ENCODE results near the gene TRAFD1.
"Not testable (repeated sequence)": the region's sequence is repeated elsewhere in the genome, so short reads cannot be mapped to it uniquely, and the experiment has no call there.

The TRAFD1 gene

DNA sequence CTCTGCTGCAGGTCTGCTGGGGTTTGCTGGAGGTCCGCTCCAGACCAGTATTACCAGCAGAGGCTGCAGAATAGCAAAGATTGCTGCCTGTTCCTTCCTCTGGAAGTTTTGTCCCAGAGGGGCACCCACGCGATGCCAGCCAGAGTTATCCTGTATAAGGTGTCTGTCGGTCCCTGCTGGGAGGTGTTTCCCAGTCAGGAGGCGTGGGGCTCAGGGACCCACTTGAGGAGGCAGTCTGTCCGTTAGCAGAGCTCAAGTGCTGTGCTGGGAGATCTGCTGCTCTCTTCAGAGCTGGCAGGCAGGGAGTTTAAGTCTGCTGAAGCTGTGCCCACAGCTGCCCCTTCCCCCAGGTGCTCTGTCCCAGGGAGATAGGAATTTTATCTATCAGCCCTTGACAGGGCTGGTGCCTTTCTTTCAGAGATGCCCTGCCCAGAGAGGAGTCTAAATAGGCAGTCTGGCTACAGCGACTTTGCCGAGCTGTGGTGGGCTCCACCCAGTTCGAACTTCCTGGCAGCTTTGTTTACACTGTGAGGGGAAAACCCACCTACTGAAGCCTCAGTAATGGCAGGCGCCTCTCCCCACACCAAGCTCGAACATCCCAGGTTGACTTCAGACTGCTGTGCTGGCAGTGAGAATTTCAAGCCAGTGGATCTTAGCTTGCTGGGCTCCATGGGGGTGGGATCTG, 33.2 kb downstream of the TRAFD1 start:
- not testable (repeated sequence) for DNase-seq (ENCODE audit: low read depth, low spot score)

DNA sequence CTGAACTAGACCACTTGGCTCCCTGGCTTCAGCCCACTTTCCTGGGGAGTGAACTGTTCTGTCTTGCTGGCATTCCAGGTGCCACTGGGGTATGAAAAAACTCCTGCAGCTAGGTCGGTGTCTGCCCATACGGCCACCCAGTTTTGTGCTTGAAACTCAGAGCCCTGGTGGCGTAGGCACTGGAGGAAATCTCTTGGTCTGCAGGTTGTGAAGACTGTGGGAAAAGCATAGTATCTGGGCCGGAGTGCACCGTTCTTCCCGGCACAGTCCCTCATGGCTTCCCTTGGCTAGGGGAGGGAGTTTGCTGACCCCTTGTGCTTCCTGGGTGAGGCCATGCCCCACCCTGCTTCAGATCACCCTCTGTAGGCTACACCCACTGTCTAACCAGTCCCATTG, 33.8 kb downstream of the TRAFD1 start:
- no peak for DNase-seq (ENCODE audit: low read depth, low spot score)

DNA sequence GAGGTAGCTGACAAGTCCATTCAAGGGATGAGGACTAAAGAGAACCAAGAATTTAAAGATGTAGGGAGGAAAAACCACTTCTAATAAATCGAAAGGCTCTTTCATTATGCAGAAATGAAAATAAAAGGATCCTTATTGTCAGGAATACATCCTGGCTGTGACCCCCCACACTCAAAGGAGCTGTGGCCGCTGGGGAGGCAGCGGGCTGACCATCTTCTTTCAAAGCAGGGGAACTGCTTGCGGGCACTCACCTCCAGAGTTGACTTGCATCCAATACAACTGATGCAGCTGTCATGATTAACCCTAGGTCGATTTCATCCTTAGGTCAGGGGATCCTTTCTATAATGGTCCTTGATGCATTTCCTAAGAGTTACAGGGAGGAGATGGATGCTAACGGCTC, 35.3 kb downstream of the TRAFD1 start:
- no peak for DNase-seq (ENCODE audit: low read depth, low spot score)

DNA sequence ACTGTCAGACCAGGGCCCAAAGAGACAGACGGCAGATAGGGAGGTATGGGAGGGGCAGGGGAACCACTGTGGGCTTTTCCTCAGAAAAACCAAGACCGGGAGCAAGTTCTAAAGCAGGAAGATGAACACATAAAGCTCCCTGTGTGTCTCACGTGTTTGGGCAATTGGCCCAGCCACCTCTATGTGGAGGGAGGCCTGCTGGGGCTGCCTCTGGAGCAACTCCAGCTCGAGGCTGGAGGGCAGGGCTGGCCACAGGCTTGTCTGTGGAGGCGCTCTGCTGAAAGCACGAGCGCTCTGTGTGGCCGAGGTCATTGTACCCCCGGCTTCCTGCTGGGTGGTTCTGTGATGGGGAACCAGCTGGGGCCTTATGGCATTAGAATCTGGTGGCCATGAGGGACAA, 36.4 kb downstream of the TRAFD1 start:
- DNase-seq (ENCODE audit: low read depth, low spot score) = no peak

DNA sequence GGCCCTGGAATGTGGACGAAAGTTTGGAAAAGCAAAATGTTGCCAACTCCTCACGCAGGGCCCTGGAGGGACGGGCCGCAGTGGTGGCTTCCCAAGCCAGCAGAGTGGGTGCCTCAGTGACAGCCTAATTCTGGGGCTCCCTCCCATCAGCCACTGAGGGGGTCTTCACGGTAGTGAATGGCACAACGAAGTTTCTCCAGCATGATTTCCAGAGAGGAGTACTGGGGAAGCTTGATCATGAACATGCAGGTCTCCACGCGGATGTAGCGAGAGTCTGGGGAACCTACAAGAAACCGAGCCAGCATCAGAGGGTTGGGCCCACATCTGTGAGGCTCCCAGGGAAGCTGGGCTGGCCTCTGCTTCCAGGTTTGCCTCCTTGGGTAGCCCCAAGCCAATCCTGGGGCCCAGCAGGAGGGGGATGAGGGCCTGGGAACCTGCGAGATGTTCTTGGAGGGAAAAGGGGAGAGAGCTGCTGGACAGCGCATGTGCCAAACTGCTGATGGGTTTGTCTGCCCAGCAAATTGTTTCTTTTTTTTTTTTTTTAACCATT, 37.0 kb downstream of the TRAFD1 start:
- no peak for DNase-seq (ENCODE audit: low read depth, low spot score)

DNA sequence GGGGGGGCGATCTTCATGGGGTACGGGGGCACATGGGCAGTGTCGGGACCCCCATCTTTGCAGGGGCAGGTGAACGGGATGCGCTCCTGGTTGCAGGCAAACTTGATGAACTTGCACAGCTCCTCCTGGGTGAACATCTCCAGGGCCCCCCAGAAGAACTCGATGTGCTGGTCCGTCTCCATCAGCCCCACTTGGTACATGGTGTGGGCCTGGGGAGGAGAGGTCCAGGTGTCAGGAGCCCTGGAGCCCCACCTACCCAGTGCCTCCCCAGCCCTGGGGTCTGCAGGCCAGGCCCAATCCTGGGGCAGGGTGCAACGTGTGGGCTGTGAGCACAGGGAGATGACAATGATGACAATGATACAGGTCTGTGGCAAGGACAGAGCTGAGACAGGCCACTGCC, 37.7 kb downstream of the TRAFD1 start:
- no peak for DNase-seq (ENCODE audit: low read depth, low spot score)

DNA sequence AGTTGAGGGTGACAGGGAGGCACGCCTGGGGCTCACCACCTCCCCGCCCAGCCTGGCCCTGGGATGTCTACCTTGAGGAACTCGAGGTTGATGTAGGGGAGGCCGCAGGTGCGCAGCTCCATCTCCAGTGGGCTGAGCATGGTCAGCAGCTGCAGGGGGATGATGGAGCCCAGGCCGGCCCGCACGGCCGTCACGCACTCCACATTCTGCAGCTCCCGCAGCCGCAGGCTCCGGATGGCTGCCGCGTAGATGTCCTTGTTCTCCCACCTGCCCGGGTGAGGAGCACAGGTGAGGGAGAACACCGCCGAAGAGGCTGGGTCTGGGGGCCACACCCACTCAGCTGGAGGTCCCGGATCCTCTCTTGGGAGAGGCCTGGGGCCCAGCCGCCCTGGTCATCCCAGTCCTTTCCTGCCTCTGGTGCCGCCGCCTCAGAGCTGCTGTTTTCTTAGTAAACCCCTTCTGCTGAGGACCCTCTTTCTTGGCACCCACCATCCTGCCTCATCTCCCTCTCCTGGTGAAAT, 38.2 kb downstream of the TRAFD1 start:
- no peak for DNase-seq (ENCODE audit: low read depth, low spot score)

DNA sequence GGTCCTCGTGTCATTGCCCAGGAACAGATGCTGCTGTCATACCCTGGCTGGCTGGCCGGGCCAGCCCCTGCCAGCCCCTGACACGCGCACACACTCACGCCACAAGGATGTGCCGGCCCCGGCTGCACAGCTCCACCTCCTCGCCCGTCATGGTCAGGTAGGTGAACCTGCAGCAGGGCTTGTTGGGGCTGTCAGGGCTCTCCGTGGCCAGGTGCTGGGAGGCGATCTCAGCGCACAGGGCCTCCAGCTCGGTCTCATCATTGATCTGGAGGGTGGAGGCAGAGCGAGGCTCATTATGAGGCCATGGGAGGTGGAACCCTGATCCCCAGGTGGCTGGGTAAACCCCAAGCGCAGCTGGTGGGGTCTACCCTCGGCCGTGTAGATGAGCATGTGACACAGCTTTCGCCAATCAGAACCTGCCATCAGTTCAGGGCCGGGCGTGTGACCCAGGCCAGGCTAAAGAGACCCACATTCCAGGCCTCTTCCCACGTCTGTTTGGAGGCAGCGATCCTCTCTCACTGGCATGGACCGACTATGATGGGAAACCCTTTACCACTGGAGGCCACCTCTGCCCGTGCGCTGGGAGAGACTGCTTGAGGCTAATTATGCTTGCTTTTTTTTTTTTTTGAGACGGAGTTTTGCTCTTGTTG, 38.8 kb downstream of the TRAFD1 start:
- no peak for DNase-seq (ENCODE audit: low read depth, low spot score)

DNA sequence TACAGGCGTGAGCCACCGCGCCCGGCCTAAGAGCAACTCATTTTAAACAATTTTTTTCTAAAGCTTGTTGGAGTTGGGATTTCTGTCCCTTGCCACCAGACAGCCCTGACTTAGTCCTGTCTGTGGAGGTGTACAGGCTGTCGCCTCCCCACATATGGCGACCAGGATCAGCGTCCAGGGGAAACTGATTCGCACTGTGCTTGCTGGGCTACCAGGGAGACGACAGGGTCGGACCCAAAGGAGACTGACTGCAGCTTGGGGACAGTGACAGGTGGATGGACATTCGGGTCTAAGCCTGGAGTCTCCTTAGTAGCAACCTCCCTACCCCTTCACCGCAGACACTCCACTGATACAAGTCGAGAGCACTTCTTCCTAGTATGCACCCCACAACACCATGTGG, 40.3 kb downstream of the TRAFD1 start:
- no peak for DNase-seq (ENCODE audit: low read depth, low spot score)

DNA sequence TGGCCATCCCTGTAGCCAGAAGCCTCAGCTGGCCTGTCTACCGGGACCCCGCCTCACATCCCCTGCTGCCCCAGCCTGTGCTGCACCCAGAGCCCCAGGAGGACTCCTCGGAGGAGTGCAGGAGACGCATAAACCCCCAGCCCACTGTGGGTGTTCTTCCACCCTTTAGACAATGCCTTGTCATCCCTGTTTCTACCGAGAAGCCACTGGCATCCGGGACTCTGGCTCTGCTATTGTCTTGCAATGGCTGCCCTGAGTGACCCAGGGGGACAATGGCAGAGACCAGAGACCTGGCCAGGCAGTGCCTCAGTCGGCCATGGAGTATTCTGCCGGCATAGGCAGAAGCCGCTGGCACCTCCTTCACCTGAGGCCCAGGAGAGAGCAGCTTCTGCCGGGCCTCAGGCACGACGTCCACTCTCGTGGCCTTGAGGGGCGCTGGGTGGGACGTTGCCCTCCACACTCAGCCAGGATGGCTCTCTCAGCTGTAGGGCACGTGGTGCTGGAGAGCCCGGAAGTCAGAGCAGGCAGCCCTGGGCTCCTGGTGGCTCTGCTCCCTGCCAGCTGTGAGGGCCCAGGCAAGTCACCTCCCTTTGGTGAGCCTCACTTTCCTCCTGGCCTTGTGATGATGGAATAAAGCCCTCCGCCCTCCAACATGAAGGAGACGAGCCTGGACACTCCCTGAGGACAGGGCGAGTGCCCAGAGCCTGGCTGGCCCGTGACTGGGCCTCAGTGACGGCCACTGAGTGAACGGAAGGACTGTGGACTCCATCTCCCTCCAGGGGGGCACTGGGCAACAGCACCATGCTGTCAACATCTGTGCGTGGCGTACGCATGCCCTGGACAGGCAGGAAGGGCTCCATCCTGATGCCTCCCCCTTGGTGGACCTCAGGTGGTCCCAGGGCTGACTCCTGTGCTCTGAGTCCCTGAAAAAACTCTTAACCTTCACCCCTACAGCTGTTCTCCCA, 41.0 kb downstream of the TRAFD1 start:
- no peak for DNase-seq (ENCODE audit: low read depth, low spot score)

DNA sequence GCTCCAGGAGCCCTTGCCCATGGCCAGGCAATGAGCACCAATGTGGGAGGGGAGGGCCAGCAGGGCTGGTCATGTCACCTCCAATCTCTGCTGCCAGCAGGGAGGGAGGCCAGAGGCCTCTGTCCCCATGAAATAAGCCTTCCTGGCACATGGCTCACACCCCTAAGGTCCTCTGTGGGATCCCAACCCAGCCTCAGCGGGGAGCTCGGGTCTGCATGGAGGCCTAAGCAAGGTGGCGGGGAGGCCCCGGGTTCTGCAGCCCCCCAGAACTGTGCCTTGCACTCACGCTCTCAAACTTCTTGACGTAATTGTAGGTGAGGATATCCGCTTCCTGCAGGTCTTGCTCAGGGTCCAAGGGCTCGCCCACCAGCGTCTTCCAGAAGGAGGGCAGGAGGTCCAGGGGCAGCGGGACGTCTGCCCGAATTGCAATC, 41.7 kb downstream of the TRAFD1 start:
- no peak for DNase-seq (ENCODE audit: low read depth, low spot score)

DNA sequence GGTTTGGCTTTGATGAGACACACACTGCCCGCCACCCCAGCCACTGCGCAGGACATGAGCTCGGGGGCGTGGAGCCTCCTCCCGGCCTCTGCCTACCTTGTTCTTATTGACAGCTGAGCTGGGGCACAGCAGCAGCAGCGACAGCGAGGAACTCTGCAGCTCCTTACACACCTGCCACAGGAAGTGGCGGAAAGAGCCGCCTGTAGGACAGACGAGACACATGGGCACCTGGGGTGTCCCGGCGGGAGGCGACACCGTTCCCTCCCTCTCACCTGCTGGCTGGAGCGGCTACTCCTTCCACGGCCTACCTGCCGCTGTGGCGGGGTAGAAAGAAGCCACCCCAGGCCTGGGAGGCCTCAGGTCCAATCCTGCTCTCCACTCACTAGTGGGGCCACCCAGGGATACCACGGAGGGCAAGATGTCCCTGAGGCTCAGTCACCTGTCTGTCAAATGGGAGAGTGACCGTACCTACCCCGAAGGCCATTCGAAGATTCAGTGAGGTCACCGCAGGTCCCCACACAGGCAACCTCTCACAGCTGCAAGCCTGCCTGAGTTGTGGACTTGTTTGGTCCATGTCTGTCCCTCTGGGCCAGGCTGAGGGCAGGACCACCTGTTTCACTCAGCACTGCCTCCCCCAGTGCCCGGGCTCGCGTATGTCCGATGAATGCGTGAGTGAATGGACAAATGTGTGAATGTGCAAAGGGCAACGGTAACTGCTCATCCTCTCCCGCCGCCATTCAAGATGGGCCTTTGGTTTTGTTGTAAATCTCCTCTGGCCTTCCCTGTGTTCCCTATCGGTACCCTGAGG, 42.6 kb downstream of the TRAFD1 start:
- DNase-seq (ENCODE audit: low read depth, low spot score) = no peak

DNA sequence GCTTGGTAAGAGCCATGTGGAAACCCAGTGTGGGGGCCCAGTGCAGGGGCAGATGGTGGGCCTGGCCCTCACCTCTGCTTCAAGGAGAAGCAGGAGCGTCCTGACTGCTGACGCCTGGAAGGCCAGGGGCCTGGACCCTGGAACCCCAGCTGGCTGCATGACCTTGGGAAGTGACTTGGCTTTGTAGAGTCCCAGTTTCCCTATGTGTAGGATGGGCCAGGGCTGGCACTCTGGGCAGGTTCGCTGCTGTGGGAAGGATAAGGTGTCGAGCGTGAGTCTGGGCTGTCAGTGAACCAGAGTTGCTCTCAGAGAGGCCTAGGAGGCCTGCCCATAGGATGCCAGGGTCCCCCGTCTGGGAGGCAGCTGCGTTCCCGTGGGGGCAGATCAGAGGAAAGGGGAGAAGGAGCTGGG, 43.2 kb downstream of the TRAFD1 start:
- no peak for DNase-seq (ENCODE audit: low read depth, low spot score)

DNA sequence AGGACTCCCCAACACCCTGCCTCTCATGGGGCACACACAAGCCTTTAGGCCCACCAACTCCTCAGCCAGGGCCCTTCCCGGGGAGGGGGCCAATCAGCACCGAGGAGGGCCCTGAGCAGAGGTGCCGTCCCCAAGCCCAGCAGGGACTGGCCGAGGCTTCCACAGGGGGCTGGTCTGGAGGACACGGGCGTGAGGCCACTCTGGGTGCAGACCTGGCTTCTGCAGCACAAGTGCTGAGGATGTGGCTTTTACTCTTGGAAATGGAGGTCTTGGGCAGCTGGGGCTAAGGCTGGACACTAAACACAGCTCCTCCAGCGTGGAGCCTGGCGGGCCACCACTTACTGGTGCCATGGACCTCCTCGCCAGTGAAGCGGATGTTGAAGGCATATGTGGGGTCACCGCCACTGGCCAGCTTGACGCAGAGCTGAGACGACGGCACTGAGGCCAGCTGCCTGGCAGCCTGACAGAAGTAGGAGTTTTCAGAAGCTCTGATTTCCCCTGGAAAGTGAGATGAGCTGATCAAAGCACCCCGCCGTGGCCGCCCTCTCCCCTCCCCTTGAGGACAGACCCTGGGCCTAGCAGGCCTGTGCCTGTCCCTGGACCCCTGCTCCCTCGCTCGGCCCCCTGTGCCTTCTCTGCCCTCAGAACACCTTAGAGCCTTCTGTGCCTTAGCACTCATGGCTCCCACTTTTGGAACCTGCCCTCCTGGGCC, 44.0 kb downstream of the TRAFD1 start:
- DNase-seq (ENCODE audit: low read depth, low spot score) = no peak

DNA sequence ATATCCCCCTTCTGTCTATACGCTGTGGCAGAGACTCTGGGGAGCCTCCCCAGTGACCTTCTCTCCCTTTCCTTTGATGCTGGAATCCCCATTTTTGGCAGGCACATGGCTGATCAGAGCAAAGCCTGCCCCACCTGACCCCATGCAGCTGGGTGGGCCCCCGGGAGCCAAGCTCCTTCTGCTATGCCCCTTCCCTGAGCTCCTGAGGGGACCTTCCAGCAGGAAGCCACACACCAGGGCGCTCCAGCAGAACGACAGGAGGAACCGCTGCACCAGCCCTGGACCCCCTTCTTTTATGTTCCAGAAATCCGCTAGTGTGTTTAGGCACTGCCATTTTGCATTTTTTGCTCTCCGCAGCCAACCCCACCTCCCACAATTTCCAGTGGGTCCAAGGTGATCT, 44.6 kb downstream of the TRAFD1 start:
- DNase-seq (ENCODE audit: low read depth, low spot score) = no peak

DNA sequence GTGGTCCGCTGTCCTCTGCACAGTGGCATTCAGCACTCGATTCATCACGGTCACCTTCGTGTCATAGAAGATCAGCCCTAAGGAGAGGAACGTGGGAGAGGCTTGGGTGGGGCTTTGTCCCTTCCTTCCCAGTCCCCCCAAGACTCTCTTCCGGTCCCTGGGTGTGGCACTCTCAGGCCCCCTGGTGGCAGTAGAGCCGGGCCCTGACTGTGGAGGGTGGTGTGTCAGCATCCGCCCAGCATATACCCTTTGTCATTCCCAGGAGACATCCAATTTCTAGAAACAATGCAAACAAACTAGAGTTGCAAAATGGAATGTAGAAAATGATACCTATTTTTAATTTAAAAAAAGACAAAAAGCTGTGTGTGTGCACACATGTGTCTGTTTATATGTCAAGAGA, 45.0 kb downstream of the TRAFD1 start:
- no peak for DNase-seq (ENCODE audit: low read depth, low spot score)

DNA sequence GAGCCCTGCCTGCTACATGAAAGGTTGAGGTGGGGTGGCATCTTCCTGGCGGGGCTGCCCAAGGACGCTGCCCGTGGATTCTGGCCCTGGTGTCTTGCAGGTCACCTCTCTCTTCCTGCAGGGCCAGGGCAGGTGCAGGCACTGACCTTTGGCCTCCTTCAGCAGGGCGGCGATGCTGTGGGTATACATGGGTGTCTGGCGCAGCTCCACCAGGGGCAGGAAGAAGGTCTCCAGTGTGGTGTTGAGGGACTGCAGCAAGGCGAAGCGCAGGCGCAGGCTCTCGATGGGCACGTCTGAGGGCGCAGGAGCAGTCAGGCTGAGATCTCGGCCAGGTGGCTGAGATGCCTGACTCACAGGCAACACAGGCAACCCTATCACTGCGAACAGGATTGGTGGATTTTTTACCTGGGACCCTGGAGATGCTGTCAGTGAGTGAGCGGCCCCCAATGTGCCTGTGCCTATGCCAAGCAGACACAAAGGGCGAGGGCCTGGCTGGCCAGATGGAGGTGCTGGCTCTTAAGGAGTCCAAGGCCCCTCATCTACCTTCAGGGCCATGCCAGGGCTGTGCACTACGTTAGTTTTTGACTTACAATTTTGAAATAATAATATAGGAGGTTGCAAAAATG, 45.7 kb downstream of the TRAFD1 start:
- no peak for DNase-seq (ENCODE audit: low read depth, low spot score)

DNA sequence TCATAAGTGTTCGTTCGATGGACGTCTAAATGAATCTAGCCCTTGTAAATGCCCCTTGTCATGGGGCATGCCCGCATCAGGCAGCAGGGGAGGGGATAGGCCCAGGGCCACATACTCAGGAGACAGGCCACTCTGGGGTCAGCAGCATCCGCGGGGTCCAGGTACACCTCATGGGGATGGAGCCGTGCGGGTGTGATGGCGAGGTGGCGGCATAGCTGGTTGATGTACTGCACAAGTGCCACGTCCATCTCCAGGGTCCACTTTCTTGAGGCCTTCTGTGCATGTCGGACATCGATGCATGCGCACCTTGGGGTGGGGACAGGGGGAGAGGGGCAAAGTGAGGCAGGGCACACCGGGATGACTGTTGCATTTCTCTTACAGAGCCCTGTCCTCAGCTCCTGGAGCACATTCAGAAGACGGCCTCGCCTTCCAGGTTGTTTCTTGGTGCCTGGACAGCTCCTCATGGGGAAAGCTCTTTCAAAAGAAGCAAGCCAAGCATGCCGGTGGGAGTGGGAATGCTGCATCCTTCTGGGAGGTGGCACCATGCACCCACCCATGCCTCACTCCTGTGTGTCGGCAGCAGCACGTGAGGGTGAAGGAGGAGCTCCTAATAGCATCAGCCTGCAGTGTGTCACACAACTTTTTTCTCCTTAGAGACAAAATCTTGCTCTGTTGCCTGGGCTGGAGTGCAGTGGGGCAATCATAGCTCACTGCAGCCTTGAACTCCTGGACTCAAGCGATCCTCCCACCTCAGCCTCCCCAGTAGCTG, 47.4 kb downstream of the TRAFD1 start:
- DNase-seq (ENCODE audit: low read depth, low spot score) = no peak
